Activated T-helper 17 cell treated with anti-CD3 and anti-CD28 coated beads, Interleukin-2, amount 50 U/mL, for 72 hours (primary cell): ENCODE measurements around the gene SV2A. TPM values are rescaled to one million over a fixed set of nuclear protein-coding genes. Genes with fewer than 3 reads are reported as not detected.
"Not testable (repeated sequence)": the region's sequence is repeated elsewhere in the genome, so short reads cannot be mapped to it uniquely, and the experiment has no call there.

Experiments used
- ATAC-seq: fragments of 150-1000 bp; cut with Tn5 transposase; replicated peaks from 2 replicates; pipeline ENCODE4 v1.10.0; 2021; ENCODE audit warnings: mild to moderate bottlenecking, moderate library complexity
- H3K27ac Mint-ChIP-seq: one replicate; pipeline ENCODE4 v1.8.0; 2022; ENCODE audit warnings: mixed read lengths
- H3K27me3 Mint-ChIP-seq: one replicate; pipeline ENCODE4 v1.8.0; 2022; ENCODE audit warnings: mixed read lengths
- H3K36me3 Mint-ChIP-seq: one replicate; pipeline ENCODE4 v1.8.0; 2022; ENCODE audit warnings: low read depth, mild to moderate bottlenecking, mixed read lengths
- H3K4me1 Mint-ChIP-seq: one replicate; pipeline ENCODE4 v1.8.0; 2022; ENCODE audit warnings: mixed read lengths
- H3K4me3 Mint-ChIP-seq: one replicate; pipeline ENCODE4 v1.8.0; 2022; ENCODE audit warnings: mild to moderate bottlenecking, mixed read lengths
- H3K9me3 Mint-ChIP-seq: one replicate; pipeline ENCODE4 v1.8.0; 2022; ENCODE audit warnings: mixed read lengths
- total RNA-seq, 2 donors: library from RNA; stranded (reverse); gene quantifications; one replicate each; pipeline ENCODE4 v1.2.3, GENCODE V29; 2022

The SV2A gene
- total RNA-seq, 2 donors from 2014 or later = 5.8 to 7.5 TPM

DNA sequence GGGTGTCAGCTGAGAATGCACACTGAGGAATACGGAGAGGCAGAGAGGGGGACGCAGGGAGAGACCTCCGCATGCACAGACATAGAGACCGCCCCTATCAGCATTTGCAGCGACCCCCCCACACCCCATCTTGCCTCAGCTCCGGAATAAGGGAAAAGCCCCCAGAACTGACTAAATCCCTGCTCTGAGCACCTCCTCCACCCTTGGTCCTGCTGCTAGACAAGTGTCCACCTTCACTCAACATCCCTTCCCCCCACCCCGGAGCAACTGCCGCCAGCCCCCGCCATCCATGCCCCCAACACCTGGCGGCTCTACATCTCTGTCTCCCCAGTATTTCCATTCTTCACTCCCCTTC is 769 bp downstream of the SV2A start:
- Mint-ChIP-seq H3K27ac (peak overlapping the region; percentile 78), H3K9me3 (no peaks in the 10 kb centered on the region), H3K27me3 (no peaks in the 10 kb centered on the region), H3K36me3 (peaks cover 6% of the 10 kb centered on the region), H3K4me3 (peak overlapping the region; percentile 85), H3K4me1 (peaks cover 11% of the 10 kb centered on the region)
- no peak for ATAC-seq

DNA sequence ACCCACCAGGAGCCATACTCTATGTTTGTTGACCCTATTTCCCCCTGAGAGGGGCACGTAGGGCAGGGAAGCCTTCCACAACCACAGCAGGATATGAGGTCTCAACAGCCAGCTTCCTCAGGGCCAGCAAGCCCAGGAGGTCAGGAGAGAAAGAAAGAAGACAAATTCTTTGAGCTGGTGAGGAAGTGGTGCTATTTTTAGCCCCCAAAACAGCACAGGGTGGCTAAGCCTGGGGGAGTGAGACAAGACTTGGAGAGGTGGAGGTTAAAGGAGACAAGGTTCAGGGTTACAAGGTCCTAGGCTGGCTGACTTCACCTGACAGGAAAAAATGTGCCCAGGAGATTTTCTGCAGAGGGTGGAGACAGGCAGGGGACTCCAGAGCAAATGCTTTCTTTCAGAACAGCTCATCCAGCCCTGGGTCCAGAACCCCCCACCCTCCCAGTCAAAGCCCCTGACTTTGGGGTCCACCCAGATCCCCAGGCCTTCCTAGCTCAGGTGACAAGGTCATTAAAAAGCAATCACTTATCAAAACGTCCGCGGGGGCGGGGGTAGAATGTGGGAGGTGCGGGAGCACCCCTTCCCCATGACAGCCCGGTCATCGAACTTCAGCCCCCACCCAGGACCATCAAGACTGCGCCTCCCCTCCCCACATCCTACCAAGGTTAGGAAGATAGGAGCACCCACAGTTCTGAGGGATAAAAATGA is 1.3 kb downstream of the SV2A start:
- Mint-ChIP-seq H3K27ac (peak overlapping the region; percentile 78), H3K4me1 (peaks cover 11% of the 10 kb centered on the region), H3K9me3 (no peaks in the 10 kb centered on the region), H3K27me3 (no peaks in the 10 kb centered on the region), H3K4me3 (peak overlapping the region; percentile 85), H3K36me3 (peaks cover under 1% of the 10 kb centered on the region)
- no peak for ATAC-seq

GRCh38 chr1:149915429-149916192 is 2.0 kb downstream of the SV2A start:
- H3K4me3 Mint-ChIP-seq = peak overlapping the region; percentile 85
- H3K27ac Mint-ChIP-seq = peak overlapping the region; percentile 78
- H3K4me1 Mint-ChIP-seq = peaks cover 16% of the 10 kb centered on the region
- no peak for ATAC-seq
- no peaks in the 10 kb centered on the region for H3K27me3 Mint-ChIP-seq
- no peaks in the 10 kb centered on the region for H3K9me3 Mint-ChIP-seq
- H3K36me3 Mint-ChIP-seq = no peaks in the 10 kb centered on the region

DNA sequence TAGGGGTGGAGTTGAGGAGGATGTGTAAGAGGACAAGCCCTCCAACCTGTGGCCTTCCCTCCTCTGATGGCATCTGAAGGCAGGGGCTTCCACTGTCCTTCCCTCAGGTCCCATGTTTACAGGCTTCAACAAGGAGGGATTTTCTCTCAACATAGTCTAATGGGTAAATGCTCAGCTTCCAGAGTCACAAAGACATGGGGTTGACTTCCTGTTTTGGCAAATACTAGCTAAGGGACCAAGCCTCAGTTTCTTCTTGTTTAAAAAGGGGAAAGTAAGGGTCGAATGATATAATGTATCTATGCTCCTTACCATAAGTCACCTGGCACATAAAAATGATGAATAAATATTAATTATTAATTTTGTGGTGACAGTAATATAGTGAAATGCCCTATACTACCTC is 3.1 kb downstream of the SV2A start:
- Mint-ChIP-seq H3K36me3 (no peaks in the 10 kb centered on the region), H3K9me3 (no peaks in the 10 kb centered on the region), H3K27ac (no peak overlapping the region), H3K4me1 (peaks cover 16% of the 10 kb centered on the region), H3K4me3 (no peak overlapping the region), H3K27me3 (no peaks in the 10 kb centered on the region)
- ATAC-seq = no peak

DNA sequence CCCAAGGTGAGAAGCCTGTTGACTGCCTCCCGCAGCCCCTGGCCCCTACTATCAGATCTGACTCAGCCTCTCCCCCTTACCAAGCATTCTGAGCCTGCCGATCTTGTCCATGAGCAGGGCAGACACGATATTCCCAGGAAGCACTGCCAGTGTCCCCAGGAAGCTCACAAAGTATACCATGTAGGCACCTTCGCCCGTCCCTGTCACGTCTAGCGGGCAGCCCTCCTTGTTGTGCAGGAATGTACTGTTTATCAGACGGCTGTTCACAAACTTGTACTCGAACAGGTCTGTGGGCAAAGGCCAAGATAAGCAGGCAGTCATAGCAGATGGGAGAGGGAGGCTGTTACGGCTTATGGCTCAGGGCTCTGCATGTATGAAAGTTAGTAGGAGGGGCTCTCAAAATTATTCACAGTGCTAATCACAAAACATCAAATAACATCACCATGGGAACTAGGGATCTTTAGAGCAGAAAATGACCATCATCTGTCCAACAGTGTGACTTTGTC is 11.0 kb downstream of the SV2A start:
- no peaks in the 10 kb centered on the region for H3K36me3 Mint-ChIP-seq
- H3K27me3 Mint-ChIP-seq = no peaks in the 10 kb centered on the region
- no peak overlapping the region for H3K27ac Mint-ChIP-seq
- H3K9me3 Mint-ChIP-seq = no peaks in the 10 kb centered on the region
- H3K4me1 Mint-ChIP-seq = peaks cover 10% of the 10 kb centered on the region
- H3K4me3 Mint-ChIP-seq = no peak overlapping the region
- no peak for ATAC-seq

- peaks cover 16% of the 10 kb centered on the region for H3K4me1 Mint-ChIP-seq
- no peak for ATAC-seq
- H3K36me3 Mint-ChIP-seq = peaks cover 19% of the 10 kb centered on the region
- H3K27me3 Mint-ChIP-seq = no peaks in the 10 kb centered on the region
- H3K27ac Mint-ChIP-seq = no peak overlapping the region
- no peak overlapping the region for H3K4me3 Mint-ChIP-seq
- peaks cover 4% of the 10 kb centered on the region for H3K9me3 Mint-ChIP-seq
Observed at GRCh38 chr1:149903836-149904491, 13.7 kb downstream of the SV2A start.

GRCh38 chr1:149899460-149900284 is 18.0 kb downstream of the SV2A start, which contains the start of gene BOLA1:
Gene BOLA1, plus strand, starts transcription at chr1:149899568. Its CDS starts 492 bp downstream, at chr1:149900060.
- H3K27ac Mint-ChIP-seq = peak within 1 kb of the TSS; percentile 95
- peaks cover 19% of the 10 kb centered on the region for H3K36me3 Mint-ChIP-seq
- ATAC-seq = peak; percentile 99
- peak within 1 kb of the TSS; percentile 90 for H3K4me3 Mint-ChIP-seq
- H3K9me3 Mint-ChIP-seq = peaks cover 4% of the 10 kb centered on the region
- H3K4me1 Mint-ChIP-seq = peaks cover 17% of the 10 kb centered on the region
- H3K27me3 Mint-ChIP-seq = no peaks in the 10 kb centered on the region

GRCh38 chr1:149896575-149896974 is 21.1 kb downstream of the SV2A start:
- no peak for ATAC-seq
- Mint-ChIP-seq H3K27me3 (no peaks in the 10 kb centered on the region), H3K27ac (no peak overlapping the region), H3K4me3 (no peak overlapping the region), H3K4me1 (peaks cover 12% of the 10 kb centered on the region), H3K36me3 (peaks cover 19% of the 10 kb centered on the region), H3K9me3 (peaks cover 4% of the 10 kb centered on the region)

DNA sequence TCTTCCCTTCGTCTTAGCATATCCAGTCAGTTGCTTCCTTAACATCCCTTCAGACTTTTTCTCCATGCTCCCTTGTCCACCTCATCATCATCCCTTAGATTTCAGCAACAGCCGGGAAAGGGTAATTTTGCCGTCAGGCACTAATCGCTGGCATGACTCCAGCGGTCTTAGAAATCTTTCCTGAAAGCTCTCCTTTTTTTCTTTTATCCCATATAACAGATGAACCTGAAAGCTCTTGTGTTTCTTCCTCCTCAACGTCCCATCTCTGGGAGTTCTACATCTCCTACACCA is 28.7 kb downstream of the SV2A start:
- H3K9me3 Mint-ChIP-seq = no peaks in the 10 kb centered on the region
- no peaks in the 10 kb centered on the region for H3K27me3 Mint-ChIP-seq
- ATAC-seq = no peak
- H3K4me1 Mint-ChIP-seq = no peaks in the 10 kb centered on the region
- H3K36me3 Mint-ChIP-seq = no peaks in the 10 kb centered on the region
- H3K4me3 Mint-ChIP-seq = no peak overlapping the region
- no peak overlapping the region for H3K27ac Mint-ChIP-seq

DNA sequence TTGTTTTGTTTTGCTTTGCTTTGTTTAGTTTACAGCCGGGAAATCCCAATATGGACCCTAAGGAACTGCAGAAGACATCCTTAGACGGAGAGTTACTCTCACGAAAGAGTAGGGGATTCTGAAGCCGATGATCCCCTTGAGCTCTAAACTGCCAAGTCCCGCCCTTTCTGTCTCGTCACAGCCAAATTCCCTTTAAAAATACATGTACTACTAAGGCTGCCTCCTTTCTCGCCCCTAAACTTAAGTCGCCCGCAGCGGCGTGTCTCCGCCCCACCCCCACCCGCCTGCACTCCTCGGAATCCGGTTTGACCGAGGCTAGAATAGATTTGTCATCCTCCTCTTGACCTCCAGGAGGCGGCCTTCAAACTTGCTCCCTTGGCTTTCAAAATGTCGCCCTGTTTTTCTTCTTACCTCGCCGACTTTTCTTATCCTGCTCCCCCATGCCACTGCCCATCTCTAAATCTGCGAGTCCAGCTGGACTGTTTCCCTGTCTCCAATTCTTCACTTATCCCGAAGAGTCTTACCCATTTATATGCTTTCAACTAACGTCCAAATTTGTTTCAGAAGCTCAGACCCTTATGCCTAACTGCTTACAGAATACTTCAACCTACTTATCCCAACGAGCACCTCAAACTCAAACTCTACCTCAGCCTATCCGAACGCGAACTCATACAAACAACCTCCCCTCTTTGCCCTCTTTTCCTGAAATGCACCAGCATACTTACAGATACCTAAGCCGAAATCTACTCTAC is 29.2 kb downstream of the SV2A start:
- H3K9me3 Mint-ChIP-seq = no peaks in the 10 kb centered on the region
- no peak overlapping the region for H3K27ac Mint-ChIP-seq
- no peaks in the 10 kb centered on the region for H3K36me3 Mint-ChIP-seq

DNA sequence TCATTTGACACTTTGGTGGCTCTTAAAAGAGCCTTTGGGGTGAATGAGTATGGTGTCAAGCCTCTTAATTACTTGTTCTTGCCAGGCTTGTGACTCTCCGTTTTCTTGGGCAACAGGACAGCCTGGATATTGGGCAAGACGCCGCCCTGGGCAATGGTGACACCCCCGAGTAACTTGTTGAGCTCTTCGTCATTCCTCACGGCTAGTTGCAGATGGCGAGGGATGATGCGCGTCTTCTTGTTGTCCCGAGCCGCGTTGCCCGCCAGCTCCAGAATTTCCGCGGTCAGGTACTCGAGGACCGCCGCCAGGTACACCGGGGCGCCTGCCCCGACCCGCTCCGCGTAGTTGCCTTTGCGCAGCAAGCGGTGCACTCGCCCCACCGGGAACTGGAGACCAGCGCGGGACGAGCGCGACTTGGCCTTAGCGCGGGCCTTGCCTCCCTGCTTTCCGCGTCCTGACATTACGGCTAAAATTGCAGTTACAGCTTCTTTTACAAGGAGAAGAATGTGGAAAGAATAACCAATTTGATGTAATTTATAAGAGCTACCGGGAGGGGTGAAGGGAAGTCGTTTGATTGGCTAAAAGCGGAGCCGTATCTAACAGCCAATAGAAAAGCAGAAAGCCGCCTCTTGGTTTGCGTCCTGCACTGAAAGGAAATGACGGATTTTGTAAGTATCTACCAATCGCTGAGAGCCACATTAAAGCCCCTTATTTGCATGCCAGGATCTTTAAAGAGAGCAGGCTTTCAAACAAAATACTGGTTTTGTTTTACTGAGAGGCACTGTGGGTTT is 30.0 kb downstream of the SV2A start:
- Mint-ChIP-seq H3K27me3 (no peaks in the 10 kb centered on the region), H3K4me3 (no peak overlapping the region), H3K27ac (no peak overlapping the region), H3K36me3 (no peaks in the 10 kb centered on the region), H3K4me1 (no peaks in the 10 kb centered on the region), H3K9me3 (no peaks in the 10 kb centered on the region)
- peak; percentile 69 for ATAC-seq

More for the DNA sequence above, 29.2 kb downstream of the SV2A start:
- Mint-ChIP-seq H3K4me1 (no peaks in the 10 kb centered on the region), H3K27me3 (no peaks in the 10 kb centered on the region), H3K4me3 (no peak overlapping the region)
- peak; percentile 45 for ATAC-seq

DNA sequence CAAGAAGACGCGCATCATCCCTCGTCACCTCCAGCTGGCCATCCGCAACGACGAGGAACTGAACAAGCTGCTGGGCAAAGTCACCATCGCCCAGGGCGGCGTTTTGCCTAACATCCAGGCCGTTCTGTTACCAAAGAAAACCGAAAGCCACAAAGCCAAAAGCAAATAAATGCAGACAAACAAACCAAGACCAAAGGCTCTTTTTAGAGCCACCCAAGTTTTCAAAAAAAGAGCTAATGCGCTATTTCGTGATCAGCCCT is 30.5 kb downstream of the SV2A start:
- not testable (repeated sequence) for H3K27ac Mint-ChIP-seq, H3K36me3 Mint-ChIP-seq, ATAC-seq, H3K9me3 Mint-ChIP-seq, H3K27me3 Mint-ChIP-seq, H3K4me1 Mint-ChIP-seq, H3K4me3 Mint-ChIP-seq

- peak; percentile 72 for ATAC-seq
- Mint-ChIP-seq H3K9me3 (no peaks in the 10 kb centered on the region), H3K27ac (no peak overlapping the region)
Observed at GRCh38 chr1:149886396-149887195, 31.0 kb downstream of the SV2A start.

More at GRCh38 chr1:149886396-149887195, 31.0 kb downstream of the SV2A start:
- H3K27me3 Mint-ChIP-seq = no peaks in the 10 kb centered on the region
- H3K4me3 Mint-ChIP-seq = no peak overlapping the region
- no peaks in the 10 kb centered on the region for H3K36me3 Mint-ChIP-seq
- peaks cover 6% of the 10 kb centered on the region for H3K4me1 Mint-ChIP-seq
